Ishikawa (cell line): ENCODE data around the gene MAGED1.
A peak's percentile ranks its signal among the peaks of the same experiment; 100 is the strongest.

Experiments used
- CEBPB ChIP-seq: IDR thresholded peaks from 2 replicates; pipeline ENCODE4 v1.6.1; 2012
- CREB1 ChIP-seq: IDR thresholded peaks from 2 replicates; pipeline ENCODE4 v1.6.1; 2012; ENCODE audit warnings: low read depth
- EGR1 ChIP-seq: IDR thresholded peaks from 2 replicates; pipeline ENCODE4 v1.6.1; 2012
- EP300 ChIP-seq: IDR thresholded peaks from 2 replicates; pipeline ENCODE4 v1.6.1; 2012; ENCODE audit warnings: borderline replicate concordance
- FOXM1 ChIP-seq: IDR thresholded peaks from 2 replicates; pipeline ENCODE4 v1.6.1; 2012; ENCODE audit warnings: low read depth, borderline replicate concordance
- NFIC ChIP-seq: IDR thresholded peaks from 2 replicates; pipeline ENCODE4 v1.6.1; 2012
- RAD21 ChIP-seq: IDR thresholded peaks from 2 replicates; pipeline ENCODE4 v1.6.1; 2012; ENCODE audit warnings: low read depth
- TAF1 ChIP-seq: IDR thresholded peaks from 2 replicates; pipeline ENCODE4 v1.6.1; 2012; ENCODE audit warnings: low read depth, mild to moderate bottlenecking
- TCF12 ChIP-seq: IDR thresholded peaks from 2 replicates; pipeline ENCODE4 v1.6.1; 2012; ENCODE audit warnings: low read depth
- TEAD4 ChIP-seq: IDR thresholded peaks from 2 replicates; pipeline ENCODE4 v1.6.1; 2012
- USF1 ChIP-seq: IDR thresholded peaks from 2 replicates; pipeline ENCODE4 v1.6.1; 2012
- YY1 ChIP-seq: IDR thresholded peaks from 2 replicates; pipeline ENCODE4 v1.6.1; 2012; ENCODE audit warnings: low read depth
- ZBTB7A ChIP-seq: IDR thresholded peaks from 2 replicates; pipeline ENCODE4 v1.6.1; 2012; ENCODE audit warnings: low read depth
- TF ChIP-seq, protein P1 (sequence below): IDR thresholded peaks from 2 replicates; pipeline ENCODE4 v1.6.1; 2012; ENCODE audit warnings: low read depth, mild to moderate bottlenecking
- TF ChIP-seq, protein P2 (sequence below): IDR thresholded peaks from 2 replicates; pipeline ENCODE4 v1.6.1; 2012

MAGED1 gene

GRCh38 chrX:51857159-51857733 lies 36.2 kb upstream of the MAGED1 start:
- no peak for TF ChIP-seq EGR1
- TF ChIP-seq TCF12: no peak
- no peak for TF ChIP-seq RAD21
- TF ChIP-seq USF1: no peak
- no peak for TF ChIP-seq CEBPB
- TF ChIP-seq, protein P1, sequence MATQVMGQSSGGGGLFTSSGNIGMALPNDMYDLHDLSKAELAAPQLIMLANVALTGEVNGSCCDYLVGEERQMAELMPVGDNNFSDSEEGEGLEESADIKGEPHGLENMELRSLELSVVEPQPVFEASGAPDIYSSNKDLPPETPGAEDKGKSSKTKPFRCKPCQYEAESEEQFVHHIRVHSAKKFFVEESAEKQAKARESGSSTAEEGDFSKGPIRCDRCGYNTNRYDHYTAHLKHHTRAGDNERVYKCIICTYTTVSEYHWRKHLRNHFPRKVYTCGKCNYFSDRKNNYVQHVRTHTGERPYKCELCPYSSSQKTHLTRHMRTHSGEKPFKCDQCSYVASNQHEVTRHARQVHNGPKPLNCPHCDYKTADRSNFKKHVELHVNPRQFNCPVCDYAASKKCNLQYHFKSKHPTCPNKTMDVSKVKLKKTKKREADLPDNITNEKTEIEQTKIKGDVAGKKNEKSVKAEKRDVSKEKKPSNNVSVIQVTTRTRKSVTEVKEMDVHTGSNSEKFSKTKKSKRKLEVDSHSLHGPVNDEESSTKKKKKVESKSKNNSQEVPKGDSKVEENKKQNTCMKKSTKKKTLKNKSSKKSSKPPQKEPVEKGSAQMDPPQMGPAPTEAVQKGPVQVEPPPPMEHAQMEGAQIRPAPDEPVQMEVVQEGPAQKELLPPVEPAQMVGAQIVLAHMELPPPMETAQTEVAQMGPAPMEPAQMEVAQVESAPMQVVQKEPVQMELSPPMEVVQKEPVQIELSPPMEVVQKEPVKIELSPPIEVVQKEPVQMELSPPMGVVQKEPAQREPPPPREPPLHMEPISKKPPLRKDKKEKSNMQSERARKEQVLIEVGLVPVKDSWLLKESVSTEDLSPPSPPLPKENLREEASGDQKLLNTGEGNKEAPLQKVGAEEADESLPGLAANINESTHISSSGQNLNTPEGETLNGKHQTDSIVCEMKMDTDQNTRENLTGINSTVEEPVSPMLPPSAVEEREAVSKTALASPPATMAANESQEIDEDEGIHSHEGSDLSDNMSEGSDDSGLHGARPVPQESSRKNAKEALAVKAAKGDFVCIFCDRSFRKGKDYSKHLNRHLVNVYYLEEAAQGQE: no peak
- TF ChIP-seq TEAD4: no peak
- no peak for TF ChIP-seq ZBTB7A
- no peak for TF ChIP-seq NFIC
- no peak for TF ChIP-seq TAF1
- TF ChIP-seq FOXM1: no peak

GRCh38 chrX:51860679-51861078 lies 32.7 kb upstream of the MAGED1 start:
- TF ChIP-seq RAD21: peak; percentile 30; the same call in 1 of the 2 replicates
- no peak for TF ChIP-seq CREB1

GRCh38 chrX:51862920-51863319 lies 30.5 kb upstream of the MAGED1 start:
- TF ChIP-seq YY1 (no peak), RAD21 (no peak), EGR1 (no peak), CEBPB (no peak), FOXM1 (no peak), ZBTB7A (no peak), USF1 (no peak), TAF1 (no peak), TCF12 (no peak), NFIC (no peak), TEAD4 (no peak), EP300 (no peak), CREB1 (no peak)
- TF ChIP-seq, protein P1: no peak
- TF ChIP-seq, protein P2, sequence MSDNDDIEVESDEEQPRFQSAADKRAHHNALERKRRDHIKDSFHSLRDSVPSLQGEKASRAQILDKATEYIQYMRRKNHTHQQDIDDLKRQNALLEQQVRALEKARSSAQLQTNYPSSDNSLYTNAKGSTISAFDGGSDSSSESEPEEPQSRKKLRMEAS: no peak

GRCh38 chrX:51866210-51866609 lies 27.2 kb upstream of the MAGED1 start:
- TF ChIP-seq TCF12 (no peak), RAD21 (no peak), YY1 (no peak), TAF1 (no peak), CREB1 (no peak), ZBTB7A (no peak), TEAD4 (no peak), USF1 (no peak), FOXM1 (no peak)
- TF ChIP-seq, protein P2: no peak

DNA sequence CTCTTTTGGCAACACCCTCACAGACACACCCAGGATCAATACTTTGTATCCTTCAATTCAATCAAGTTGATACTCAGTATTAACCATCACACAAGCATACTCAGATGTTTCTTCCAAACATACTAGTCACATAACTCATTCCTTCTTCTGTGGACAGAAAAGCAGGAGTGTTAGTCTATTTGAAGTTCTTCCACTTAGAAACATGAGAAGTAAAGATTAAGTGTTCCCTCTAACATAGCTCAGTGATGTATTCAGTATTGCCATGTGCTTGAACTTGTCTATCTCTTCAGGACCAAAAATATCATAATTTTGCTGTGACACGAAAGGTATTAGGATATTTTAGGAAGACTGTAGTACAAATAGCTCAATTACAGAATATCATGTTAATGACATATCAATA lies 25.8 kb upstream of the MAGED1 start:
- no peak for TF ChIP-seq CEBPB
- TF ChIP-seq USF1: no peak
- TF ChIP-seq TAF1: no peak
- TF ChIP-seq RAD21: no peak
- no peak for TF ChIP-seq FOXM1
- TF ChIP-seq, protein P1: no peak
- no peak for TF ChIP-seq EGR1
- no peak for TF ChIP-seq TCF12
- no peak for TF ChIP-seq NFIC
- no peak for TF ChIP-seq EP300
- no peak for TF ChIP-seq YY1
- no peak for TF ChIP-seq ZBTB7A
- TF ChIP-seq CREB1: no peak
- TF ChIP-seq, protein P2: no peak
- no peak for TF ChIP-seq TEAD4
